ENCODE measurements around the gene NOTCH1.

The NOTCH1 gene

GRCh38 chr9:136516191-136516654 lies 29.6 kb downstream of the NOTCH1 start:
- DNase-seq (ENCODE audit: low read depth) = no peak

- DNase-seq (ENCODE audit: low read depth) = no peak
Observed at GRCh38 chr9:136515276-136515675, 30.6 kb downstream of the NOTCH1 start.

GRCh38 chr9:136514022-136514714 lies 31.7 kb downstream of the NOTCH1 start:
- no peak for DNase-seq (ENCODE audit: low read depth)

- DNase-seq (ENCODE audit: low read depth) = no peak
Observed at GRCh38 chr9:136513191-136513590, 32.7 kb downstream of the NOTCH1 start.

- DNase-seq (ENCODE audit: low read depth) = peak; percentile 16
Observed at GRCh38 chr9:136512651-136513071, 33.2 kb downstream of the NOTCH1 start.

GRCh38 chr9:136511670-136512592 lies 33.9 kb downstream of the NOTCH1 start:
- no peak for DNase-seq (ENCODE audit: low read depth)

- DNase-seq (ENCODE audit: low read depth) = no peak
Observed at GRCh38 chr9:136511144-136511669, 34.6 kb downstream of the NOTCH1 start.

- DNase-seq (ENCODE audit: low read depth) = no peak
Observed at GRCh38 chr9:136510561-136510960, 35.3 kb downstream of the NOTCH1 start.

- no peak for DNase-seq (ENCODE audit: low read depth)
Observed at GRCh38 chr9:136509549-136509948, 36.3 kb downstream of the NOTCH1 start.

GRCh38 chr9:136508729-136509500 lies 36.9 kb downstream of the NOTCH1 start:
- no peak for DNase-seq (ENCODE audit: low read depth)

- no peak for DNase-seq (ENCODE audit: low read depth)
Observed at GRCh38 chr9:136507992-136508375, 37.9 kb downstream of the NOTCH1 start.

- DNase-seq (ENCODE audit: low read depth) = no peak
Observed at GRCh38 chr9:136507221-136507991, 38.4 kb downstream of the NOTCH1 start.

- no peak for DNase-seq (ENCODE audit: low read depth)
Observed at GRCh38 chr9:136506425-136506824, 39.4 kb downstream of the NOTCH1 start.

GRCh38 chr9:136505406-136506403 lies 40.1 kb downstream of the NOTCH1 start:
- no peak for DNase-seq (ENCODE audit: low read depth)

GRCh38 chr9:136504512-136505348 lies 41.1 kb downstream of the NOTCH1 start:
- DNase-seq (ENCODE audit: low read depth) = no peak

- DNase-seq (ENCODE audit: low read depth) = no peak
Observed at GRCh38 chr9:136502940-136503550, 42.8 kb downstream of the NOTCH1 start.

GRCh38 chr9:136502196-136502595 lies 43.7 kb downstream of the NOTCH1 start:
- DNase-seq (ENCODE audit: low read depth) = no peak

- DNase-seq (ENCODE audit: low read depth) = no peak
Observed at GRCh38 chr9:136501686-136502085, 44.2 kb downstream of the NOTCH1 start.
